CMK (cell line): Measurements from ENCODE around the gene MBOAT2.
"Not testable (repeated sequence)": the region's sequence is repeated elsewhere in the genome, so short reads cannot be mapped to it uniquely, and the experiment has no call there.

Experiments
- DNase-seq: peaks from one replicate; pipeline ENCODE4 v3.0.0-alpha.2; 2010; ENCODE audit warnings: low read depth

Gene MBOAT2

GRCh38 chr2:8895087-8895912 is 108.2 kb downstream of the MBOAT2 start:
- DNase-seq = not testable (repeated sequence)

- no peak for DNase-seq
Measured at GRCh38 chr2:8893978-8894820, 109.3 kb downstream of the MBOAT2 start.

- no peak for DNase-seq
Measured at GRCh38 chr2:8893474-8893873, 110.0 kb downstream of the MBOAT2 start.

GRCh38 chr2:8892111-8892510 is 111.4 kb downstream of the MBOAT2 start:
- no peak for DNase-seq

GRCh38 chr2:8889978-8890377 is 113.5 kb downstream of the MBOAT2 start:
- no peak for DNase-seq

- no peak for DNase-seq
Measured at GRCh38 chr2:8888963-8889362, 114.5 kb downstream of the MBOAT2 start.

GRCh38 chr2:8886876-8887275 is 116.6 kb downstream of the MBOAT2 start:
- DNase-seq = no peak

- DNase-seq = no peak
Measured at GRCh38 chr2:8886202-8886518, 117.3 kb downstream of the MBOAT2 start.

- no peak for DNase-seq
Measured at GRCh38 chr2:8885449-8886201, 117.9 kb downstream of the MBOAT2 start.

- DNase-seq = no peak
Measured at GRCh38 chr2:8884812-8885211, 118.7 kb downstream of the MBOAT2 start.

GRCh38 chr2:8882094-8882493 is 121.4 kb downstream of the MBOAT2 start:
- DNase-seq = no peak

- DNase-seq = no peak
Measured at GRCh38 chr2:8877894-8878293, 125.6 kb downstream of the MBOAT2 start.

- DNase-seq = no peak
Measured at GRCh38 chr2:8877332-8877731, 126.2 kb downstream of the MBOAT2 start.

GRCh38 chr2:8876628-8877027 is 126.9 kb downstream of the MBOAT2 start:
- no peak for DNase-seq

GRCh38 chr2:8872821-8873432 is 130.6 kb downstream of the MBOAT2 start:
- no peak for DNase-seq

GRCh38 chr2:8870441-8870840 is 133.0 kb downstream of the MBOAT2 start:
- no peak for DNase-seq

- no peak for DNase-seq
Measured at GRCh38 chr2:8867363-8867762, 136.1 kb downstream of the MBOAT2 start.

GRCh38 chr2:8863331-8863953 is 140.0 kb downstream of the MBOAT2 start:
- DNase-seq = no peak

GRCh38 chr2:8862230-8862629 is 141.3 kb downstream of the MBOAT2 start:
- no peak for DNase-seq

GRCh38 chr2:8861797-8862196 is 141.7 kb downstream of the MBOAT2 start:
- DNase-seq = no peak

- DNase-seq = no peak
Measured at GRCh38 chr2:8860239-8860638, 143.2 kb downstream of the MBOAT2 start.

- DNase-seq = no peak
Measured at GRCh38 chr2:8858910-8859309, 144.6 kb downstream of the MBOAT2 start.
